ENCODE measurements around the gene PNKD.
A peak's percentile ranks its signal among the peaks of the same experiment; 100 is the strongest.

Gene PNKD

GRCh38 chr2:218386505-218387368, 116.4 kb downstream of the PNKD start:
- DNase-seq: no peak

- DNase-seq: no peak
Observed at GRCh38 chr2:218387369-218388194, 117.3 kb downstream of the PNKD start.

- no peak for DNase-seq
Observed at GRCh38 chr2:218389333-218390150, 119.2 kb downstream of the PNKD start.

- no peak for DNase-seq
Observed at GRCh38 chr2:218391202-218391601, 120.9 kb downstream of the PNKD start.

GRCh38 chr2:218392459-218392858, 122.1 kb downstream of the PNKD start:
- no peak for DNase-seq

- no peak for DNase-seq
Observed at GRCh38 chr2:218392891-218393462, 122.7 kb downstream of the PNKD start.

GRCh38 chr2:218393750-218394290, 123.5 kb downstream of the PNKD start:
- no peak for DNase-seq

- no peak for DNase-seq
Observed at GRCh38 chr2:218394298-218395089, 124.2 kb downstream of the PNKD start.

- no peak for DNase-seq
Observed at GRCh38 chr2:218395090-218395444, 124.7 kb downstream of the PNKD start.

- no peak for DNase-seq
Observed at GRCh38 chr2:218395456-218395825, 125.1 kb downstream of the PNKD start.

- peak; percentile 53 for DNase-seq
Observed at GRCh38 chr2:218395826-218396687, 125.7 kb downstream of the PNKD start.
